Liver (tissue), 9 donors: ENCODE data around the gene KRTAP5-6. TPM values are rescaled to one million over a fixed set of nuclear protein-coding genes. Genes with fewer than 3 reads are reported as not detected.

Source experiments
- DNase-seq: peaks from one replicate; pipeline ENCODE4 v3.0.0-alpha.2; 2017; ENCODE audit warnings: low spot score
- H3K27ac ChIP-seq, 2 donors: one replicate each; pipeline ENCODE4 v1.7.0; 2013; ENCODE audit warnings: inconsistent platforms in 2 of 2, low read length in 2 of 2, control low read depth in 1 of 2, low read depth in 1 of 2, mild to moderate bottlenecking in 1 of 2
- H3K27me3 ChIP-seq, 4 donors: one replicate each; pipeline versions ENCODE4 v1.6.1 to v1.7.0; 2013; ENCODE audit warnings: low read length in 3 of 4, inconsistent platforms in 1 of 4, mild to moderate bottlenecking in 1 of 4, moderate library complexity in 1 of 4; ENCODE audit not compliant: control insufficient read depth in 4 of 4, insufficient read depth in 4 of 4
- H3K36me3 ChIP-seq, 4 donors: one replicate each; pipeline versions ENCODE4 v1.6.1 to v1.7.0; 2013; ENCODE audit warnings: low read length in 3 of 4, mild to moderate bottlenecking in 3 of 4, low read depth in 1 of 4, moderate library complexity in 1 of 4; ENCODE audit not compliant: control insufficient read depth in 4 of 4, insufficient read depth in 3 of 4
- H3K4me1 ChIP-seq, 4 donors: one replicate each; pipeline versions ENCODE4 v1.6.1 to v1.7.0; 2013; ENCODE audit warnings: low read length in 3 of 4, mild to moderate bottlenecking in 3 of 4, moderate library complexity in 1 of 4; ENCODE audit not compliant: control insufficient read depth in 4 of 4, insufficient read depth in 4 of 4
- H3K4me3 ChIP-seq, 3 donors: one replicate each; pipeline versions ENCODE4 v1.6.1 to v1.7.0; 2013; ENCODE audit warnings: low read length in 3 of 3, control low read depth in 1 of 3, low read depth in 1 of 3, mild to moderate bottlenecking in 1 of 3
- H3K9ac ChIP-seq, 2 donors: one replicate each; pipeline ENCODE4 v1.7.0; 2013; ENCODE audit warnings: low read length in 2 of 2, mild to moderate bottlenecking in 2 of 2, moderate library complexity in 2 of 2, control low read depth in 1 of 2, low read depth in 1 of 2
- H3K9me3 ChIP-seq, 4 donors: one replicate each; pipeline versions ENCODE4 v1.6.1 to v1.7.0; 2013; ENCODE audit warnings: low read length in 3 of 4; ENCODE audit not compliant: control insufficient read depth in 4 of 4
- EGR1 ChIP-seq, 2 donors: IDR thresholded peaks; 2 replicates each; pipeline ENCODE4 v1.6.1; 2016 to 2018; ENCODE audit warnings: antibody characterized with exemption in 2 of 2, low read depth in 2 of 2
- FOXA2 ChIP-seq: IDR thresholded peaks from 2 replicates; pipeline ENCODE4 v1.6.1; 2016; ENCODE audit warnings: antibody characterized with exemption
- HNF4A ChIP-seq, 2 donors: conservative IDR thresholded peaks; 2 replicates each; pipeline ENCODE4 v1.6.1; 2016; ENCODE audit warnings: antibody characterized with exemption in 2 of 2, mild to moderate bottlenecking in 2 of 2
- HNF4G ChIP-seq: IDR thresholded peaks from 2 replicates; pipeline ENCODE4 v1.6.1; 2016; ENCODE audit warnings: antibody characterized with exemption
- JUND ChIP-seq, 2 donors: IDR thresholded peaks; 2 replicates each; pipeline ENCODE4 v1.6.1; 2016; ENCODE audit warnings: antibody characterized with exemption in 2 of 2
- SP1 ChIP-seq: IDR thresholded peaks from 2 replicates; pipeline ENCODE4 v1.6.1; 2018; ENCODE audit warnings: antibody characterized with exemption, mild to moderate bottlenecking
- whole genome bisulfite sequencing: extraction: QIAGEN DNeasy Blood & Tissue Kit; methylation state at CpG from one replicate; pipeline ENCODE4 v1.1.7; 2013; 5-methylcytosine and 5-hydroxymethylcytosine counted together
- polyA plus RNA-seq, 2 donors: library from polyadenylated mRNA; stranded (reverse) in 1 of 2; unstranded in 1 of 2; fragments of 200-250 nt in 1 of 2; fragments of >200 nt in 1 of 2; fragmentation: Nextera tagmentation in 1 of 2; extraction: Ambion mirVana in 1 of 2; gene quantifications; one replicate each; pipeline versions ENCODE4 v1.2.1 to v1.2.3, GENCODE V29; 2013 to 2015
- total RNA-seq, 2 donors: library from RNA; depleted of rRNA; stranded (reverse); fragments of >200 nt; gene quantifications; one replicate each; pipeline ENCODE4 v1.2.3, GENCODE V29; 2014
- TF ChIP-seq, protein P1 (sequence below): IDR thresholded peaks from 2 replicates; pipeline ENCODE4 v1.6.1; 2016; ENCODE audit warnings: antibody characterized with exemption
- TF ChIP-seq, protein P2 (sequence below): IDR thresholded peaks from 2 replicates; pipeline ENCODE4 v1.6.1; 2016; ENCODE audit warnings: antibody characterized with exemption, mild to moderate bottlenecking
- donor health status: healthy.
- donor health status: healthy.
- donor health status: healthy.
- donor health status: healthy.
- donor health status: healthy.

The KRTAP5-6 gene, protein sequence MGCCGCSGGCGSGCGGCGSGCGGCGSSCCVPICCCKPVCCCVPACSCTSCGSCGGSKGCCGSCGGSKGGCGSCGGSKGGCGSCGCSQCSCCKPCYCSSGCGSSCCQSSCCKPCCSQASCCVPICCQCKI
- under 1 TPM in 1 of 2 donors, not detected in 1; 0.84 TPM for total RNA-seq
- polyA plus RNA-seq, result 1 to 10 TPM in 1 of 2 donors, not detected in 1; 1.2 TPM

DNA sequence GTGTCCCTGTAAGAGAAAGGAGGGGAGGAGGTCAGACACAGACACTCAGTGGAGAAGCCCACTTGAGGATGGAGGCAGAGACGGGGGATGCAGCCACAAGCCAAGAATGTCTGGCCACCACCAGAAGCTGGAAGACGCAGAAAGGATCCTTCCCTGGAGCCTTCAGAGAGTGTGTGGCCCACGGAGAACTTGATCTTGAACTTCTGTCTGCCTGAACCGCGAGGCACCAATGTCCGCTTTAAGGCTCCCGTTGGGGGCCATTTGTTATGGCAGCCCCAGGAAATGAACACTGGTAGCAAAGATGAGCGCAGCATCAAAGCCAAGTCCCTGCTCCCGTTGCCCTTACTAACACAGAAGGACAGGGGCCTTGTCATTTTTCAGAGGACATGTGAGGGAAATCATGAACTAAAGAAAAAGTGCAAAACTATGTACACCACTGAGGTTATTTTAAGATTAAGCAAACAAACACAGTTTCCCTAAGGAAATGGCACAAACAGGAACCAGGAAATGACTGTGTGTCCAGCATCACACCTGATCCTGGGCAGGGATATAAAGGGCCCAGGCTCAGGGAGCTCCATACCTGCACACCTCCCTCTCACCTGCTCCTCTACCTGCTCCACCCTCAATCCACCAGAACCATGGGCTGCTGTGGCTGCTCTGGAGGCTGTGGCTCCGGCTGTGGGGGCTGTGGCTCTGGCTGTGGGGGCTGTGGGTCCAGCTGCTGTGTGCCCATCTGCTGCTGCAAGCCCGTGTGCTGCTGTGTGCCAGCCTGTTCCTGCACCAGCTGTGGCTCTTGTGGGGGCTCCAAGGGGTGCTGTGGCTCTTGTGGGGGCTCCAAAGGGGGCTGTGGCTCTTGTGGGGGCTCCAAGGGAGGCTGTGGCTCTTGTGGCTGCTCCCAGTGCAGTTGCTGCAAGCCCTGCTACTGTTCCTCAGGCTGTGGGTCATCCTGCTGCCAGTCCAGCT lies at the start of gene KRTAP5-6:
KRTAP5-6 (plus strand) TSS at position 588 of the 963 bp plus-strand sequence; CDS start at position 639, 51 bp downstream.
- Histone ChIP-seq H3K9ac (no peak within 1 kb of the TSS), H3K4me1 (peaks cover 13 to 28% (median 19%) of the 10 kb centered on the region in 4 donors), H3K9me3 (no peaks in the 10 kb centered on the region), H3K36me3 (no peaks in the 10 kb centered on the region), H3K27ac (no peak within 1 kb of the TSS), H3K27me3 (no peaks in the 10 kb centered on the region), H3K4me3 (no peak within 1 kb of the TSS)
- TF ChIP-seq, protein P1, sequence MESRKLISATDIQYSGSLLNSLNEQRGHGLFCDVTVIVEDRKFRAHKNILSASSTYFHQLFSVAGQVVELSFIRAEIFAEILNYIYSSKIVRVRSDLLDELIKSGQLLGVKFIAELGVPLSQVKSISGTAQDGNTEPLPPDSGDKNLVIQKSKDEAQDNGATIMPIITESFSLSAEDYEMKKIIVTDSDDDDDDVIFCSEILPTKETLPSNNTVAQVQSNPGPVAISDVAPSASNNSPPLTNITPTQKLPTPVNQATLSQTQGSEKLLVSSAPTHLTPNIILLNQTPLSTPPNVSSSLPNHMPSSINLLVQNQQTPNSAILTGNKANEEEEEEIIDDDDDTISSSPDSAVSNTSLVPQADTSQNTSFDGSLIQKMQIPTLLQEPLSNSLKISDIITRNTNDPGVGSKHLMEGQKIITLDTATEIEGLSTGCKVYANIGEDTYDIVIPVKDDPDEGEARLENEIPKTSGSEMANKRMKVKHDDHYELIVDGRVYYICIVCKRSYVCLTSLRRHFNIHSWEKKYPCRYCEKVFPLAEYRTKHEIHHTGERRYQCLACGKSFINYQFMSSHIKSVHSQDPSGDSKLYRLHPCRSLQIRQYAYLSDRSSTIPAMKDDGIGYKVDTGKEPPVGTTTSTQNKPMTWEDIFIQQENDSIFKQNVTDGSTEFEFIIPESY, result no peak
- TF ChIP-seq EGR1 (IDR thresholded peaks at IDR 0.05; ENCODE audit: low read depth in 2 of 2) (no peak), HNF4A (conservative IDR thresholded peaks at IDR 0.05) (no peak), SP1 (no peak)
- WGBS, result 85% methylated on average over 11 of the region's 11 CpGs
- DNase-seq, result no peak

DNA sequence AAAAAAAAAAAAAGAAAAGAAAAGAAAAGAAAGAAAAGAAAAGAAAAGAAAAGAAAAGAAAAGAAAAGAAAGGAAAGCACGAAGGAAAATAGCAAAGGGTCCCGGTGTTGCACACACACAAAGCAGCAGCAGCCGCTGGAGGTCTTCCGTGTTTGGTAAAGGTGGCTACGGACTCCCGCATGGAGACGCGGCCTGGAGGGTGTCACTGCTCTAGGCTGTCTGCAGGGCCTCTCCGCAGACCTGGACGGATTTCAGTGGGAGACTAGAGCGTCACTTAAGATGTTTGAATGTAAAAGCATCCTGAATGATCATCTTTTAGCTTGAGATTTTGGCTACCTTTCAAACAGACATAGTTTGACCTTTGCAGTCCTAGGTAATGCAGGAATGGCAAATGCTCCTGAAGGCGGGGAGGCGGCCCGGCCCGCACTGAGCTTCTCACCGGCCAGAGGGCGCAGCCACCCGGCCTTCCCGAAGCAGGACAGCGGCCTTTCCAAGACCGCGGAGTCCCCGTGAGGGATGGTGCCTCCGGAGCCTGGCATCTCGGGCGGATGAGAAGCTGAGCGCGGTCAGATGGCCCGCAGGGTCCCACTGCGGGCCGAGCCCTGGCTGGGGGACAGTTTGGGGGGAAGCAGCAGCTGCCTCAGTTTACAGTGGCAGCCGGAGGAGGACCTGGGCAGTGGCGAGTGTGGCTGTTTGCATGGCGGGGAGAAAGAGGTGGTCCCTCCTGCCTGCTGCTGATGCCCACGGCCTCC lies 48.9 kb upstream of the KRTAP5-6 start:
- H3K27me3 ChIP-seq, result no peaks in the 10 kb centered on the region
- H3K4me1 ChIP-seq, result peaks cover 3 to 15% (median 7%) of the 10 kb centered on the region in 4 donors
- no peaks in the 10 kb centered on the region for H3K36me3 ChIP-seq
- no peaks in the 10 kb centered on the region for H3K9me3 ChIP-seq
- 93% methylated on average over 35 of the region's 35 CpGs for WGBS
- no peak overlapping the region for H3K9ac ChIP-seq
- DNase-seq, result no peak
- TF ChIP-seq JUND (IDR thresholded peaks at IDR 0.05) (no peak), FOXA2 (no peak), HNF4G (no peak)
- TF ChIP-seq, protein P2, sequence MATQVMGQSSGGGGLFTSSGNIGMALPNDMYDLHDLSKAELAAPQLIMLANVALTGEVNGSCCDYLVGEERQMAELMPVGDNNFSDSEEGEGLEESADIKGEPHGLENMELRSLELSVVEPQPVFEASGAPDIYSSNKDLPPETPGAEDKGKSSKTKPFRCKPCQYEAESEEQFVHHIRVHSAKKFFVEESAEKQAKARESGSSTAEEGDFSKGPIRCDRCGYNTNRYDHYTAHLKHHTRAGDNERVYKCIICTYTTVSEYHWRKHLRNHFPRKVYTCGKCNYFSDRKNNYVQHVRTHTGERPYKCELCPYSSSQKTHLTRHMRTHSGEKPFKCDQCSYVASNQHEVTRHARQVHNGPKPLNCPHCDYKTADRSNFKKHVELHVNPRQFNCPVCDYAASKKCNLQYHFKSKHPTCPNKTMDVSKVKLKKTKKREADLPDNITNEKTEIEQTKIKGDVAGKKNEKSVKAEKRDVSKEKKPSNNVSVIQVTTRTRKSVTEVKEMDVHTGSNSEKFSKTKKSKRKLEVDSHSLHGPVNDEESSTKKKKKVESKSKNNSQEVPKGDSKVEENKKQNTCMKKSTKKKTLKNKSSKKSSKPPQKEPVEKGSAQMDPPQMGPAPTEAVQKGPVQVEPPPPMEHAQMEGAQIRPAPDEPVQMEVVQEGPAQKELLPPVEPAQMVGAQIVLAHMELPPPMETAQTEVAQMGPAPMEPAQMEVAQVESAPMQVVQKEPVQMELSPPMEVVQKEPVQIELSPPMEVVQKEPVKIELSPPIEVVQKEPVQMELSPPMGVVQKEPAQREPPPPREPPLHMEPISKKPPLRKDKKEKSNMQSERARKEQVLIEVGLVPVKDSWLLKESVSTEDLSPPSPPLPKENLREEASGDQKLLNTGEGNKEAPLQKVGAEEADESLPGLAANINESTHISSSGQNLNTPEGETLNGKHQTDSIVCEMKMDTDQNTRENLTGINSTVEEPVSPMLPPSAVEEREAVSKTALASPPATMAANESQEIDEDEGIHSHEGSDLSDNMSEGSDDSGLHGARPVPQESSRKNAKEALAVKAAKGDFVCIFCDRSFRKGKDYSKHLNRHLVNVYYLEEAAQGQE, result no peak
- H3K4me3 ChIP-seq, result no peak overlapping the region
- no peak overlapping the region for H3K27ac ChIP-seq
